Fibroblast of the aortic adventitia (primary cell): Measurements from ENCODE around the gene ARHGAP1. TPM values are rescaled to one million over a fixed set of nuclear protein-coding genes. Genes with fewer than 3 reads are reported as not detected.

Source experiments
- DNase-seq: peaks from one replicate; pipeline ENCODE4 v3.0.0-alpha.2; 2010; ENCODE audit warnings: low read depth
- H3K4me3 ChIP-seq: 2 replicates; pipeline ENCODE4 v1.5.1; 2011; ENCODE audit warnings: low read depth, mild to moderate bottlenecking, control low read depth, low read length, moderate library complexity
- CTCF ChIP-seq: IDR thresholded peaks from 2 replicates; pipeline ENCODE4 v1.5.1; 2011; ENCODE audit warnings: mild to moderate bottlenecking, low read length, control low read depth, inconsistent platforms; ENCODE audit not compliant: insufficient read depth
- total RNA-seq: library from RNA; depleted of rRNA; stranded (reverse); fragments of >200 nt; gene quantifications from 2 replicates; pipeline ENCODE4 v1.2.3, GENCODE V29; 2012; ENCODE audit warnings: low replicate concordance

The ARHGAP1 gene
- total RNA-seq, 1 donor: 65.2 TPM

GRCh38 chr11:46724088-46724487, 23.7 kb upstream of the ARHGAP1 start:
- H3K4me3 ChIP-seq: no peak overlapping the region
- no peak for TF ChIP-seq CTCF
- DNase-seq: peak; percentile 16

GRCh38 chr11:46723359-46723680, 22.9 kb upstream of the ARHGAP1 start:
- no peak for TF ChIP-seq CTCF
- no peak overlapping the region for H3K4me3 ChIP-seq
- no peak for DNase-seq

DNA sequence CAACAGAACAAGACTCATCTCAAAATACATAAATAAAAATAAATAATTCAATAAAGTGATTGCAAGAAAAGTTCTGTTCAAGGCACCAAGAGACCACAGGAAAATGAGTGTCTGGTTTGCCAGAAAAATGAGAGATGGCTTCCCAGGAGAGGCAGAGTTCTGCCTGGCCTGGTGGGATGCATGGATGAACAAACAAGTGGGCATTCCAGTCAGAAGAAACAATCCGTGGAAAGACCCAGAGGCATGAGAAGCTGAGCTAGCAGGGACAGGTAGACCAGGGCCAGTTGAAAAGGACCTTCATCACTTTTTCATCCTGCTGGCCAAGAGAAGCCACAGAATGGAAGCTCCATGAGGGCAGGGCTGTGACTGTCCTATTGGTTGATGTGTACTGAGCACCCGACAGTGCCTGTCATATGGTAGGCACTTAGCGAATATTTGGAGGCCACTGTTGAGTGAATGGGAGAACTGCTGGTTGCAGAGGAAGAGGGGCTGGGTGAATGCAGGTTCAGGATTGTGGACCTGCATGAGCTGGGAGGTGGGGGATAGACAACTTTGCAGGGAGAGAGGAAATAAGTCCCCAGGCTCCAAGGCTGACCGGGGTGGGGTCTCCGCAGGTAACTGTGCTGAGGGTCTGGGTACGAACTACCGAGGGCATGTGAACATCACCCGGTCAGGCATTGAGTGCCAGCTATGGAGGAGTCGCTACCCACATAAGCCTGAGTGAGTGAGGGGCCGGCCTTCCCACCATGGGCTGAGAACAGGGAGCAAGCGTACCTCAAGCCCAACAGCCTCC, 22.3 kb upstream of the ARHGAP1 start:
- no peak for DNase-seq
- no peak for TF ChIP-seq CTCF
- H3K4me3 ChIP-seq: no peak overlapping the region

DNA sequence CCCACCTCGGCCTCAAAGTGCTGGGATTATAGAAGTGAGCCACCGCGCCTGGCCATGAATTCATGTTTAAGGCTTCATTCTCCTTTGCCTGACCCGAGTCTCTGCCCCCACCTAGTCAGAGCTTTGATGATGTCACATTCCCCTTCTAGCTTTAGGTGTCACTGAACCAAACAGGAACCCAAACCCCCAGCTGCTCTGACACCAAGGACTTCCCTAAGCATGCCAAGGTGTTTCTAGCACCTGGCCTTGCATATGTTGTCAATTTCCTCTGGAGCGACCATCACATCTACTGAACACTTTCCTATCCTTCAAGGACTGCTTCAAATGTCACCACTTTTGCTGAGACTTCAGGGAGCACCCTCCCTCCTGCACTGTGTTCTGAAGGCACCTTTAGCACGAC, 20.9 kb upstream of the ARHGAP1 start:
- DNase-seq: no peak
- no peak for TF ChIP-seq CTCF
- no peak overlapping the region for H3K4me3 ChIP-seq

- H3K4me3 ChIP-seq: no peak overlapping the region
- no peak for TF ChIP-seq CTCF
- no peak for DNase-seq
Observed at GRCh38 chr11:46719543-46720218, 19.3 kb upstream of the ARHGAP1 start.

DNA sequence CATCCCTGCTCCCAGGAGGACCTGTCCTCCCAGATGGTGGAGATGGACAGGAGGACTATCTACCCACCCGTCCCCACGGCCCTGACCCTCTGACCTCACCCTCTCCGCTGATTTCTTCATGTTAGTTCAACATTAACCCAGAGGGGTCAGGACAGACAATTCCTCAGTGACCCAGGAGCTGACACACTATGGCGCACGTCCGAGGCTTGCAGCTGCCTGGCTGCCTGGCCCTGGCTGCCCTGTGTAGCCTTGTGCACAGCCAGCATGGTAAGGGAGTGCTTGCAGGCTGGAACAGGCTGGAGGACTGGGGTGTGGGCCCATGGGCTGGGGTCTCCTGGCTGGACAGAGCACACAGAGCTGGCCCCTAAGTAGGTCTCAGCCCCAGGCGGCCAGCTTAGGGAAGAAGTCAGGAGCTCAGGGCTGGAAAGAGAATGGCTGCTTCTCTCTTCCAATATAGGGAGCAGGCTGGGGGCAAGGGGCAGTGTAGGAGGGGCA, 18.7 kb upstream of the ARHGAP1 start, which contains the start of gene F2:
Gene F2 (plus strand): TSS at position 166 of the 495 bp plus-strand sequence. CDS start 23 bp downstream, at position 189.
- H3K4me3 ChIP-seq: no peak within 1 kb of the TSS
- TF ChIP-seq CTCF: no peak
- no peak for DNase-seq
